Loucy (cell line): ENCODE data around the gene MAML3.

Source experiments
- H2AFZ ChIP-seq: fragments of 200-600 bp; sonication (generic); 2 replicates; pipeline ENCODE4 v1.6.0; 2016; ENCODE audit warnings: antibody characterized with exemption, mild to moderate bottlenecking, low read length, moderate library complexity
- H3F3A ChIP-seq: fragments of 200-600 bp; 2 replicates; pipeline ENCODE4 v1.6.0; 2016; ENCODE audit warnings: antibody characterized with exemption, low read depth, mild to moderate bottlenecking
- H3K27me3 ChIP-seq: fragments of 200-600 bp; sonication (generic); 2 replicates; pipeline ENCODE4 v1.6.1; 2014; ENCODE audit warnings: low read length, mild to moderate bottlenecking; ENCODE audit not compliant: insufficient read depth, poor library complexity, severe bottlenecking
- H3K36me3 ChIP-seq: fragments of 200-600 bp; sonication (generic); 2 replicates; pipeline ENCODE4 v1.6.1; 2016; ENCODE audit warnings: low read length; ENCODE audit not compliant: insufficient read depth
- H3K4me1 ChIP-seq: fragments of 200-600 bp; sonication (generic); 2 replicates; pipeline ENCODE4 v1.5.1; 2014; ENCODE audit warnings: low read length, mild to moderate bottlenecking; ENCODE audit not compliant: insufficient read depth, poor library complexity, severe bottlenecking
- H3K4me2 ChIP-seq: fragments of 200-600 bp; sonication (generic); 2 replicates; pipeline ENCODE4 v1.6.0; 2014; ENCODE audit warnings: antibody characterized with exemption, low read length, low read depth, mild to moderate bottlenecking; ENCODE audit not compliant: poor library complexity, severe bottlenecking
- H3K4me3 ChIP-seq: fragments of 200-600 bp; sonication (generic); 2 replicates; pipeline ENCODE4 v1.5.1; 2014; ENCODE audit warnings: low read length, mild to moderate bottlenecking, mixed read lengths; ENCODE audit not compliant: poor library complexity, severe bottlenecking
- H3K79me2 ChIP-seq: fragments of 200-600 bp; sonication (generic); 2 replicates; pipeline ENCODE4 v1.6.1; 2014; ENCODE audit warnings: low read length; ENCODE audit not compliant: insufficient read depth
- H3K9ac ChIP-seq: fragments of 200-600 bp; sonication (generic); 2 replicates; pipeline ENCODE4 v1.6.0; 2014; ENCODE audit warnings: mild to moderate bottlenecking, low read depth, low read length, moderate library complexity; ENCODE audit not compliant: poor library complexity, severe bottlenecking
- H3K9me2 ChIP-seq: fragments of 200-600 bp; sonication (generic); replicated peaks from 2 replicates; pipeline ENCODE4 v1.6.1; 2016; ENCODE audit warnings: low read depth, low read length, mixed read lengths
- H3K9me3 ChIP-seq: fragments of 200-600 bp; sonication (generic); 2 replicates; pipeline ENCODE4 v1.6.1; 2014; ENCODE audit warnings: mild to moderate bottlenecking, antibody characterized with exemption, low read length, low read depth; ENCODE audit not compliant: insufficient read depth
- H4K20me1 ChIP-seq: fragments of 200-600 bp; sonication (generic); 2 replicates; pipeline ENCODE4 v1.6.0; 2014; ENCODE audit warnings: antibody characterized with exemption, low read length, mild to moderate bottlenecking; ENCODE audit not compliant: insufficient read depth, poor library complexity, severe bottlenecking
- EZH2phosphoT487 ChIP-seq: fragments of 200-600 bp; IDR thresholded peaks from 2 replicates; pipeline ENCODE4 v1.6.1; 2018; ENCODE audit warnings: antibody characterized with exemption, mild to moderate bottlenecking, moderate library complexity, borderline replicate concordance
- TF ChIP-seq, protein P1 (sequence below): fragments of 200-600 bp; sonication (generic); conservative IDR thresholded peaks from 2 replicates; pipeline ENCODE4 v1.5.1; 2014; ENCODE audit warnings: mild to moderate bottlenecking, antibody characterized with exemption, low read length

MAML3 gene

DNA sequence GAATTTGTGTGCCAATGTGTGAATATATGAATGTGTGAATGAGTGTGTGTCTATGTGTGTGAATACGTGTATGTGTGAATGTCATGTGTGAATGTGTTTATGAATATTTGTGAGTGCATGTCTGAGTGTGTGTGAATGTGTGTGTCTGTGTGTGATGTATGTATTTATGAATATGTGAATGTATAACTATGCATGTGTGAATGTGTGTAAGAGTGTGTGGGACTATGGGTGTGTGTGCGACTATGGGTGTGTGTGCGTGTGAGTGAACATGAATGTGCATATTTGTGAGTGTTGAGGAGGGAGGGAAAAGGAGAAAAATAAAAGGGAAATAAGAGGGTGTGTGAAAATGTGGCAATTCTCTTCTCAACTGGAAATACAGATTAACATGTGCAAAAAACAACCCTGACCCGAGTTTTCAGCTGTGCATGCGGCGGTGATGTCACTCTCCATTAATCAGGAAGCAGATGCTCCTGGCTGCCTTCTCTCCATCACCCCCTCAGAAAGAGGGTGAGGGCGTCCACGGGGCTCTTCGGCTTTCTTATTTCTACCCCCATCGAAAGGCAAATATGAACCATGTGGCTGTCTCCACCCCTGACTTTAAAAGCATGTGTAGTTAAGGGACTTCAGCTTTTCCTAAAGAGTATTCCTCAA is 219.8 kb downstream of the MAML3 start:
- H3K36me3 ChIP-seq, result no peaks in the 10 kb centered on the region
- no peaks in the 10 kb centered on the region for H3K4me1 ChIP-seq
- no peaks in the 10 kb centered on the region for H3K27me3 ChIP-seq
- H3K9me2 ChIP-seq, result no peaks in the 10 kb centered on the region
- H3K79me2 ChIP-seq, result peaks cover 14% of the 10 kb centered on the region; the same call in 1 of the 2 replicates
- H2AFZ ChIP-seq, result no peak overlapping the region
- no peak overlapping the region for H3K4me3 ChIP-seq
- TF ChIP-seq, protein P1, sequence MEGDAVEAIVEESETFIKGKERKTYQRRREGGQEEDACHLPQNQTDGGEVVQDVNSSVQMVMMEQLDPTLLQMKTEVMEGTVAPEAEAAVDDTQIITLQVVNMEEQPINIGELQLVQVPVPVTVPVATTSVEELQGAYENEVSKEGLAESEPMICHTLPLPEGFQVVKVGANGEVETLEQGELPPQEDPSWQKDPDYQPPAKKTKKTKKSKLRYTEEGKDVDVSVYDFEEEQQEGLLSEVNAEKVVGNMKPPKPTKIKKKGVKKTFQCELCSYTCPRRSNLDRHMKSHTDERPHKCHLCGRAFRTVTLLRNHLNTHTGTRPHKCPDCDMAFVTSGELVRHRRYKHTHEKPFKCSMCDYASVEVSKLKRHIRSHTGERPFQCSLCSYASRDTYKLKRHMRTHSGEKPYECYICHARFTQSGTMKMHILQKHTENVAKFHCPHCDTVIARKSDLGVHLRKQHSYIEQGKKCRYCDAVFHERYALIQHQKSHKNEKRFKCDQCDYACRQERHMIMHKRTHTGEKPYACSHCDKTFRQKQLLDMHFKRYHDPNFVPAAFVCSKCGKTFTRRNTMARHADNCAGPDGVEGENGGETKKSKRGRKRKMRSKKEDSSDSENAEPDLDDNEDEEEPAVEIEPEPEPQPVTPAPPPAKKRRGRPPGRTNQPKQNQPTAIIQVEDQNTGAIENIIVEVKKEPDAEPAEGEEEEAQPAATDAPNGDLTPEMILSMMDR, result no peak
- no peak for TF ChIP-seq EZH2phosphoT487
- H3K9me3 ChIP-seq, result no peaks in the 10 kb centered on the region
- H3K4me2 ChIP-seq, result no peak overlapping the region
- no peak overlapping the region for H3K9ac ChIP-seq
- H3F3A ChIP-seq, result no peaks in the 10 kb centered on the region
- no peaks in the 10 kb centered on the region for H4K20me1 ChIP-seq

- Histone ChIP-seq H3K79me2 (peaks cover 14% of the 10 kb centered on the region; the same call in 1 of the 2 replicates), H4K20me1 (no peaks in the 10 kb centered on the region), H3K9me2 (no peaks in the 10 kb centered on the region), H2AFZ (no peak overlapping the region), H3F3A (no peaks in the 10 kb centered on the region), H3K36me3 (no peaks in the 10 kb centered on the region), H3K4me2 (no peak overlapping the region), H3K9me3 (no peaks in the 10 kb centered on the region), H3K9ac (no peak overlapping the region), H3K27me3 (no peaks in the 10 kb centered on the region), H3K4me1 (no peaks in the 10 kb centered on the region), H3K4me3 (no peak overlapping the region)
- no peak for TF ChIP-seq EZH2phosphoT487
- TF ChIP-seq, protein P1, result no peak
Observed at GRCh38 chr4:139933541-139933940, 220.4 kb downstream of the MAML3 start.

DNA sequence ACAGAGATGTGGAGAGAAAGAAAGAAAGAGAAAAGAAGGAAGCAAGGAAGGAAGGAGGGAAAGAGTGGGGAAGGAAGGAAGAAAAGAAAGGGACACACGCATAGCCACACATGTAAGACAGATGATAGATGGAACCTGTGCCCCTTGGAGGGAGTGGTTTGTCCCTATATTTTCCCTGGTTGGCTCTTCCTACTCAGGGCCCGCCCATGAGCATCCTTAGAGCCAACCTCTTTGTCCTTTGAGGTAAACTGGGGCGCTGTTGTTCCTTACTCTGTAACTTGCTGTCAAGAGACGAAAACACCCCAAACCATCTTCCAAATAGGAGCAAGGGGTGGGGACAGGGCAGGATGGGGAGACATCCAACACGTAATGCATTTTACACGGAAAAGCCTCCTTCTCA is 220.9 kb downstream of the MAML3 start:
- H3K36me3 ChIP-seq, result no peaks in the 10 kb centered on the region
- no peaks in the 10 kb centered on the region for H3K27me3 ChIP-seq
- H3K4me2 ChIP-seq, result no peak overlapping the region
- H3K9me2 ChIP-seq, result no peaks in the 10 kb centered on the region
- no peaks in the 10 kb centered on the region for H3F3A ChIP-seq
- TF ChIP-seq, protein P1, result no peak
- TF ChIP-seq EZH2phosphoT487, result no peak
- H4K20me1 ChIP-seq, result no peaks in the 10 kb centered on the region
- H3K4me3 ChIP-seq, result no peak overlapping the region
- H3K9me3 ChIP-seq, result no peaks in the 10 kb centered on the region
- no peaks in the 10 kb centered on the region for H3K4me1 ChIP-seq
- H3K9ac ChIP-seq, result no peak overlapping the region
- H3K79me2 ChIP-seq, result peaks cover 11% of the 10 kb centered on the region; the same call in 1 of the 2 replicates
- no peak overlapping the region for H2AFZ ChIP-seq
